Measurements from ENCODE around the gene ZNF134. TPM values are rescaled to one million over a fixed set of nuclear protein-coding genes. Genes with fewer than 3 reads are reported as not detected.

ZNF134 gene
- total and polyA plus RNA-seq, 9 of the 15 experiments (the other 6 are each of a cell fraction or from before 2014, with no cell fraction given): 1.3 to 10.0 (median 5.7) TPM

DNA sequence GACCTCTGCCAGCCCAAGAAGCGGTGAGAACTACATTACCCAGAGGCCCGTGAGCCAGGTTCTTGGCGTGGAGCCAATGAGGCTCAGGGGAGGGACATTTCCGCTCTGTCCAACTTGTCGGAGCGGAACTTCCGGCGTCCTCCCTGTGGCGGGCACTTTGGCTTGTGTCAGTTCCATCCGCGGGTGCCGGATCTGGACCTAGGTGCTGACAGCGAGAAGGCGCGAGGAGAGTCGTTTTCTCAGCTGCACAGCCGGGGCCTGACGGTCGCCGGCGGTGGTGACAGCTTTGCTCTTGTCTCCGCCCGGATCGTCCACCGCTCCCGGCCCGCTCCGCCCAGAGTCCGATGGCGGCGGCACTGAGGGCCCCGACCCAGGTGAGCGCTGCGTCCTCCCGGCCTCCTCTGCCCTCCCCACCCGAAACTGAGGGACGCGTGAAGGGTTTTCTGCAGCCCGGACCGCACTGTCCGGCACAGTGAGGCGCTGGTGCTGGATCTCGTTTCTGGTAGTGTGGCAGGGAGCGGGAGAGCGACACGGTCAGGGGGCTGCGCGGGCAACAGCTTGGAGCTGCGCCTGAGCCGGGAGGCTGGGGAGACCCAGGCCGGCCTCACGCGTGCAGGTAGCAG lies 14.2 kb upstream of the ZNF134 start, which contains the start of gene ZNF530 (continued):
- TF ChIP-seq, protein P1, sequence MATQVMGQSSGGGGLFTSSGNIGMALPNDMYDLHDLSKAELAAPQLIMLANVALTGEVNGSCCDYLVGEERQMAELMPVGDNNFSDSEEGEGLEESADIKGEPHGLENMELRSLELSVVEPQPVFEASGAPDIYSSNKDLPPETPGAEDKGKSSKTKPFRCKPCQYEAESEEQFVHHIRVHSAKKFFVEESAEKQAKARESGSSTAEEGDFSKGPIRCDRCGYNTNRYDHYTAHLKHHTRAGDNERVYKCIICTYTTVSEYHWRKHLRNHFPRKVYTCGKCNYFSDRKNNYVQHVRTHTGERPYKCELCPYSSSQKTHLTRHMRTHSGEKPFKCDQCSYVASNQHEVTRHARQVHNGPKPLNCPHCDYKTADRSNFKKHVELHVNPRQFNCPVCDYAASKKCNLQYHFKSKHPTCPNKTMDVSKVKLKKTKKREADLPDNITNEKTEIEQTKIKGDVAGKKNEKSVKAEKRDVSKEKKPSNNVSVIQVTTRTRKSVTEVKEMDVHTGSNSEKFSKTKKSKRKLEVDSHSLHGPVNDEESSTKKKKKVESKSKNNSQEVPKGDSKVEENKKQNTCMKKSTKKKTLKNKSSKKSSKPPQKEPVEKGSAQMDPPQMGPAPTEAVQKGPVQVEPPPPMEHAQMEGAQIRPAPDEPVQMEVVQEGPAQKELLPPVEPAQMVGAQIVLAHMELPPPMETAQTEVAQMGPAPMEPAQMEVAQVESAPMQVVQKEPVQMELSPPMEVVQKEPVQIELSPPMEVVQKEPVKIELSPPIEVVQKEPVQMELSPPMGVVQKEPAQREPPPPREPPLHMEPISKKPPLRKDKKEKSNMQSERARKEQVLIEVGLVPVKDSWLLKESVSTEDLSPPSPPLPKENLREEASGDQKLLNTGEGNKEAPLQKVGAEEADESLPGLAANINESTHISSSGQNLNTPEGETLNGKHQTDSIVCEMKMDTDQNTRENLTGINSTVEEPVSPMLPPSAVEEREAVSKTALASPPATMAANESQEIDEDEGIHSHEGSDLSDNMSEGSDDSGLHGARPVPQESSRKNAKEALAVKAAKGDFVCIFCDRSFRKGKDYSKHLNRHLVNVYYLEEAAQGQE (IDR thresholded peaks at IDR 0.05; ENCODE audit: borderline replicate concordance): no peak
- TF ChIP-seq, protein P1 (CRISPR knock-in tag; IDR thresholded peaks at IDR 0.05; ENCODE audit: low read depth): no peak
- no peak for TF ChIP-seq ZBTB17 (CRISPR knock-in tag; IDR thresholded peaks at IDR 0.05)
- TF ChIP-seq ZSCAN29 (IDR thresholded peaks at IDR 0.05): no peak
- TF ChIP-seq NR2F6 (CRISPR knock-in tag; IDR thresholded peaks at IDR 0.05): no peak
- no peak for TF ChIP-seq PTTG1 (tag; IDR thresholded peaks at IDR 0.05; ENCODE audit: low read depth)
- TF ChIP-seq, protein P2, sequence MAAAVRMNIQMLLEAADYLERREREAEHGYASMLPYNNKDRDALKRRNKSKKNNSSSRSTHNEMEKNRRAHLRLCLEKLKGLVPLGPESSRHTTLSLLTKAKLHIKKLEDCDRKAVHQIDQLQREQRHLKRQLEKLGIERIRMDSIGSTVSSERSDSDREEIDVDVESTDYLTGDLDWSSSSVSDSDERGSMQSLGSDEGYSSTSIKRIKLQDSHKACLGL (CRISPR knock-in tag; IDR thresholded peaks at IDR 0.05; ENCODE audit: borderline replicate concordance, poor library complexity, severe bottlenecking): no peak
- TF ChIP-seq, protein P3, sequence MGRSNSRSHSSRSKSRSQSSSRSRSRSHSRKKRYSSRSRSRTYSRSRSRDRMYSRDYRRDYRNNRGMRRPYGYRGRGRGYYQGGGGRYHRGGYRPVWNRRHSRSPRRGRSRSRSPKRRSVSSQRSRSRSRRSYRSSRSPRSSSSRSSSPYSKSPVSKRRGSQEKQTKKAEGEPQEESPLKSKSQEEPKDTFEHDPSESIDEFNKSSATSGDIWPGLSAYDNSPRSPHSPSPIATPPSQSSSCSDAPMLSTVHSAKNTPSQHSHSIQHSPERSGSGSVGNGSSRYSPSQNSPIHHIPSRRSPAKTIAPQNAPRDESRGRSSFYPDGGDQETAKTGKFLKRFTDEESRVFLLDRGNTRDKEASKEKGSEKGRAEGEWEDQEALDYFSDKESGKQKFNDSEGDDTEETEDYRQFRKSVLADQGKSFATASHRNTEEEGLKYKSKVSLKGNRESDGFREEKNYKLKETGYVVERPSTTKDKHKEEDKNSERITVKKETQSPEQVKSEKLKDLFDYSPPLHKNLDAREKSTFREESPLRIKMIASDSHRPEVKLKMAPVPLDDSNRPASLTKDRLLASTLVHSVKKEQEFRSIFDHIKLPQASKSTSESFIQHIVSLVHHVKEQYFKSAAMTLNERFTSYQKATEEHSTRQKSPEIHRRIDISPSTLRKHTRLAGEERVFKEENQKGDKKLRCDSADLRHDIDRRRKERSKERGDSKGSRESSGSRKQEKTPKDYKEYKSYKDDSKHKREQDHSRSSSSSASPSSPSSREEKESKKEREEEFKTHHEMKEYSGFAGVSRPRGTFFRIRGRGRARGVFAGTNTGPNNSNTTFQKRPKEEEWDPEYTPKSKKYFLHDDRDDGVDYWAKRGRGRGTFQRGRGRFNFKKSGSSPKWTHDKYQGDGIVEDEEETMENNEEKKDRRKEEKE (IDR thresholded peaks at IDR 0.05; ENCODE audit: borderline replicate concordance in 1 of 2, control insufficient read depth in 1 of 2, low read depth in 2 of 2, low read length in 1 of 2): no peak
- TF ChIP-seq CSDE1 (IDR thresholded peaks at IDR 0.05): no peak
- TF ChIP-seq, protein P4, sequence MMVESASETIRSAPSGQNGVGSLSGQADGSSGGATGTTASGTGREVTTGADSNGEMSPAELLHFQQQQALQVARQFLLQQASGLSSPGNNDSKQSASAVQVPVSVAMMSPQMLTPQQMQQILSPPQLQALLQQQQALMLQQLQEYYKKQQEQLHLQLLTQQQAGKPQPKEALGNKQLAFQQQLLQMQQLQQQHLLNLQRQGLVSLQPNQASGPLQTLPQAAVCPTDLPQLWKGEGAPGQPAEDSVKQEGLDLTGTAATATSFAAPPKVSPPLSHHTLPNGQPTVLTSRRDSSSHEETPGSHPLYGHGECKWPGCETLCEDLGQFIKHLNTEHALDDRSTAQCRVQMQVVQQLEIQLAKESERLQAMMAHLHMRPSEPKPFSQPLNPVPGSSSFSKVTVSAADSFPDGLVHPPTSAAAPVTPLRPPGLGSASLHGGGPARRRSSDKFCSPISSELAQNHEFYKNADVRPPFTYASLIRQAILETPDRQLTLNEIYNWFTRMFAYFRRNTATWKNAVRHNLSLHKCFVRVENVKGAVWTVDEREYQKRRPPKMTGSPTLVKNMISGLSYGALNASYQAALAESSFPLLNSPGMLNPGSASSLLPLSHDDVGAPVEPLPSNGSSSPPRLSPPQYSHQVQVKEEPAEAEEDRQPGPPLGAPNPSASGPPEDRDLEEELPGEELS (CRISPR knock-in tag; IDR thresholded peaks at IDR 0.05; ENCODE audit: borderline replicate concordance): no peak
- no peak for TF ChIP-seq ZNF41 (CRISPR knock-in tag; conservative IDR thresholded peaks at IDR 0.05)
